Loucy (cell line): ENCODE measurements around the gene TXNDC16.

Experiments
- H2AFZ ChIP-seq: fragments of 200-600 bp; sonication (generic); 2 replicates; pipeline ENCODE4 v1.6.0; 2016; ENCODE audit warnings: antibody characterized with exemption, mild to moderate bottlenecking, low read length, moderate library complexity
- H3F3A ChIP-seq: fragments of 200-600 bp; 2 replicates; pipeline ENCODE4 v1.6.0; 2016; ENCODE audit warnings: antibody characterized with exemption, low read depth, mild to moderate bottlenecking
- H3K27me3 ChIP-seq: fragments of 200-600 bp; sonication (generic); 2 replicates; pipeline ENCODE4 v1.6.1; 2014; ENCODE audit warnings: low read length, mild to moderate bottlenecking; ENCODE audit not compliant: insufficient read depth, poor library complexity, severe bottlenecking
- H3K36me3 ChIP-seq: fragments of 200-600 bp; sonication (generic); 2 replicates; pipeline ENCODE4 v1.6.1; 2016; ENCODE audit warnings: low read length; ENCODE audit not compliant: insufficient read depth
- H3K4me1 ChIP-seq: fragments of 200-600 bp; sonication (generic); 2 replicates; pipeline ENCODE4 v1.5.1; 2014; ENCODE audit warnings: low read length, mild to moderate bottlenecking; ENCODE audit not compliant: insufficient read depth, poor library complexity, severe bottlenecking
- H3K4me2 ChIP-seq: fragments of 200-600 bp; sonication (generic); 2 replicates; pipeline ENCODE4 v1.6.0; 2014; ENCODE audit warnings: antibody characterized with exemption, low read length, low read depth, mild to moderate bottlenecking; ENCODE audit not compliant: poor library complexity, severe bottlenecking
- H3K4me3 ChIP-seq: fragments of 200-600 bp; sonication (generic); 2 replicates; pipeline ENCODE4 v1.5.1; 2014; ENCODE audit warnings: low read length, mild to moderate bottlenecking, mixed read lengths; ENCODE audit not compliant: poor library complexity, severe bottlenecking
- H3K79me2 ChIP-seq: fragments of 200-600 bp; sonication (generic); 2 replicates; pipeline ENCODE4 v1.6.1; 2014; ENCODE audit warnings: low read length; ENCODE audit not compliant: insufficient read depth
- H3K9ac ChIP-seq: fragments of 200-600 bp; sonication (generic); 2 replicates; pipeline ENCODE4 v1.6.0; 2014; ENCODE audit warnings: mild to moderate bottlenecking, low read depth, low read length, moderate library complexity; ENCODE audit not compliant: poor library complexity, severe bottlenecking
- H3K9me2 ChIP-seq: fragments of 200-600 bp; sonication (generic); replicated peaks from 2 replicates; pipeline ENCODE4 v1.6.1; 2016; ENCODE audit warnings: low read depth, low read length, mixed read lengths
- H3K9me3 ChIP-seq: fragments of 200-600 bp; sonication (generic); 2 replicates; pipeline ENCODE4 v1.6.1; 2014; ENCODE audit warnings: mild to moderate bottlenecking, antibody characterized with exemption, low read length, low read depth; ENCODE audit not compliant: insufficient read depth
- H4K20me1 ChIP-seq: fragments of 200-600 bp; sonication (generic); 2 replicates; pipeline ENCODE4 v1.6.0; 2014; ENCODE audit warnings: antibody characterized with exemption, low read length, mild to moderate bottlenecking; ENCODE audit not compliant: insufficient read depth, poor library complexity, severe bottlenecking
- EZH2phosphoT487 ChIP-seq: fragments of 200-600 bp; IDR thresholded peaks from 2 replicates; pipeline ENCODE4 v1.6.1; 2018; ENCODE audit warnings: antibody characterized with exemption, mild to moderate bottlenecking, moderate library complexity, borderline replicate concordance
- TF ChIP-seq, protein P1 (sequence below): fragments of 200-600 bp; sonication (generic); conservative IDR thresholded peaks from 2 replicates; pipeline ENCODE4 v1.5.1; 2014; ENCODE audit warnings: mild to moderate bottlenecking, antibody characterized with exemption, low read length

Gene TXNDC16

DNA sequence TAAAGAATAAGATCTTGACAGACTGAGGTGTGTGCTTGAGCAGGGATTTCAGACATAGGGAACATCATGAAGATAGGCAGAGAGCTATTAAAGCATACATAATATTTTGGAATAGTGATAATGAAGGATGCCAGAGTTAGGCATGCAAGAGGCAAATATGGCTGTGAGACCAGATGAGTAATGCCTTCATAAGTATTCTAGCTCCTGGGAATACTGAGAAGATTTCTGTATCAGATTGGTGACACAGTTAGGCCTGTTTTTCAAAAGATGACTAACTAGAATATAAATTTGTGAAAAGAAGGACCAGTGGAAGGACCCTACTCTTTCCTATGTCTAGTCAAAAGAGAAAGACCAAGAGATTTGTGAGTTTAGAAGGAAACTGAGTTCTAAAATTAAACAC is 108.8 kb downstream of the TXNDC16 start:
- Histone ChIP-seq H3K79me2 (no peaks in the 10 kb centered on the region), H3K36me3 (peaks cover 15% of the 10 kb centered on the region; the same call in 1 of the 2 replicates), H3K27me3 (no peaks in the 10 kb centered on the region), H3K4me1 (peaks cover 8% of the 10 kb centered on the region), H3K4me3 (no peak overlapping the region), H4K20me1 (no peaks in the 10 kb centered on the region), H2AFZ (no peak overlapping the region), H3K4me2 (no peak overlapping the region), H3F3A (no peaks in the 10 kb centered on the region), H3K9me2 (no peaks in the 10 kb centered on the region), H3K9ac (no peak overlapping the region), H3K9me3 (no peaks in the 10 kb centered on the region)
- TF ChIP-seq EZH2phosphoT487: no peak
- TF ChIP-seq, protein P1, sequence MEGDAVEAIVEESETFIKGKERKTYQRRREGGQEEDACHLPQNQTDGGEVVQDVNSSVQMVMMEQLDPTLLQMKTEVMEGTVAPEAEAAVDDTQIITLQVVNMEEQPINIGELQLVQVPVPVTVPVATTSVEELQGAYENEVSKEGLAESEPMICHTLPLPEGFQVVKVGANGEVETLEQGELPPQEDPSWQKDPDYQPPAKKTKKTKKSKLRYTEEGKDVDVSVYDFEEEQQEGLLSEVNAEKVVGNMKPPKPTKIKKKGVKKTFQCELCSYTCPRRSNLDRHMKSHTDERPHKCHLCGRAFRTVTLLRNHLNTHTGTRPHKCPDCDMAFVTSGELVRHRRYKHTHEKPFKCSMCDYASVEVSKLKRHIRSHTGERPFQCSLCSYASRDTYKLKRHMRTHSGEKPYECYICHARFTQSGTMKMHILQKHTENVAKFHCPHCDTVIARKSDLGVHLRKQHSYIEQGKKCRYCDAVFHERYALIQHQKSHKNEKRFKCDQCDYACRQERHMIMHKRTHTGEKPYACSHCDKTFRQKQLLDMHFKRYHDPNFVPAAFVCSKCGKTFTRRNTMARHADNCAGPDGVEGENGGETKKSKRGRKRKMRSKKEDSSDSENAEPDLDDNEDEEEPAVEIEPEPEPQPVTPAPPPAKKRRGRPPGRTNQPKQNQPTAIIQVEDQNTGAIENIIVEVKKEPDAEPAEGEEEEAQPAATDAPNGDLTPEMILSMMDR: no peak

DNA sequence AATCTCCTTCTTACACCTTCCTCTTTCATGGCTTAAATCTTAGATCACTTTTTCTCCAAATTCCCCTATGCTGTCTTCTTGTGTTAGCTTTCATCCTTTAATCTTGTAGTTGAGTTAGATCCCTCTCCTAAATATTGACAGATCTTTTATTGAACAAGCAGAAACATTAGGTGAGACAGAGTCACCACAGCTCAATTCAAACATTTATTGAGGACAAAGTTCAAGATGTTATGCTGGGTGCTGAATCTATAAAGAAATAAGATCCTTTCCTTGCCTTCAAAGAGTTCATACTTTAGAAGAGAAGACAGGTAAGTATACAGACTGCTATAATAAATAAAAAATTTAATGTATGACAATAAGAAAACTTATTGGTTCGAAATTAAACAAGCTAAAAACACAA is 109.7 kb downstream of the TXNDC16 start:
- Histone ChIP-seq H2AFZ (no peak overlapping the region), H3K79me2 (no peaks in the 10 kb centered on the region), H3K4me2 (no peak overlapping the region), H3K9me3 (no peaks in the 10 kb centered on the region), H4K20me1 (no peaks in the 10 kb centered on the region), H3K36me3 (peaks cover 22% of the 10 kb centered on the region; the same call in 1 of the 2 replicates), H3K9ac (no peak overlapping the region), H3K4me3 (no peak overlapping the region), H3K4me1 (no peaks in the 10 kb centered on the region), H3K27me3 (no peaks in the 10 kb centered on the region), H3F3A (no peaks in the 10 kb centered on the region), H3K9me2 (no peaks in the 10 kb centered on the region)
- TF ChIP-seq, protein P1: no peak
- no peak for TF ChIP-seq EZH2phosphoT487

GRCh38 chr14:52442166-52442565 is 110.1 kb downstream of the TXNDC16 start:
- Histone ChIP-seq H3F3A (no peaks in the 10 kb centered on the region), H3K79me2 (no peaks in the 10 kb centered on the region), H4K20me1 (no peaks in the 10 kb centered on the region), H3K9ac (no peak overlapping the region), H2AFZ (no peak overlapping the region), H3K4me2 (no peak overlapping the region), H3K9me2 (no peaks in the 10 kb centered on the region), H3K36me3 (peaks cover 21% of the 10 kb centered on the region; the same call in 1 of the 2 replicates), H3K9me3 (no peaks in the 10 kb centered on the region), H3K4me1 (no peaks in the 10 kb centered on the region), H3K4me3 (no peak overlapping the region), H3K27me3 (no peaks in the 10 kb centered on the region)
- TF ChIP-seq, protein P1: no peak
- no peak for TF ChIP-seq EZH2phosphoT487
